ENCODE measurements around the gene PSMF1. TPM values are rescaled to one million over a fixed set of nuclear protein-coding genes. Genes with fewer than 3 reads are reported as not detected.

Gene PSMF1
- total and polyA plus RNA-seq, 4 donors = 43.6 to 126 (median 83.8) TPM

- Histone ChIP-seq H3K9ac (ENCODE audit: low read depth in 1 of 2, low read length in 2 of 2) (no peak overlapping the region), H3K27ac (ENCODE audit: low read depth in 1 of 2, low read length in 2 of 2) (no peak overlapping the region), H3K36me3 (ENCODE audit: control insufficient read depth in 4 of 4, insufficient read depth in 3 of 4, low read depth in 1 of 4, low read length in 3 of 4) (no peaks in the 10 kb centered on the region), H3K9me3 (ENCODE audit: control insufficient read depth in 4 of 4, low read length in 3 of 4) (no peaks in the 10 kb centered on the region), H3K4me3 (ENCODE audit: low read depth in 1 of 3, low read length in 3 of 3) (no peak overlapping the region), H3K27me3 (ENCODE audit: control insufficient read depth in 4 of 4, insufficient read depth in 4 of 4, low read length in 3 of 4) (no peaks in the 10 kb centered on the region), H3K4me1 (ENCODE audit: control insufficient read depth in 4 of 4, insufficient read depth in 4 of 4, low read length in 3 of 4) (no peaks in the 10 kb centered on the region)
- TF ChIP-seq HNF4G (IDR thresholded peaks at IDR 0.05) = no peak
- no peak for TF ChIP-seq FOXA2 (IDR thresholded peaks at IDR 0.05)
- TF ChIP-seq FOXA1 (IDR thresholded peaks at IDR 0.05) = no peak
- TF ChIP-seq CTCF (IDR thresholded peaks at IDR 0.05; ENCODE audit: low read depth, low read length, missing input control) = no peak
- no peak for TF ChIP-seq HNF4A (conservative IDR thresholded peaks at IDR 0.05)
- TF ChIP-seq MAX (IDR thresholded peaks at IDR 0.05) = no peak
- no peak for TF ChIP-seq JUND (IDR thresholded peaks at IDR 0.05)
- no peak for TF ChIP-seq ZBTB33 (IDR thresholded peaks at IDR 0.05)
- no peak for TF ChIP-seq REST (IDR thresholded peaks at IDR 0.05)
- no peak for TF ChIP-seq RXRA (IDR thresholded peaks at IDR 0.05)
- no peak for TF ChIP-seq YY1 (IDR thresholded peaks at IDR 0.05)
- TF ChIP-seq NR2F2 (IDR thresholded peaks at IDR 0.05) = no peak
- WGBS = 88% methylated on average over 2 of the region's 2 CpGs
- no peak for DNase-seq (ENCODE audit: low spot score)
These were observed 86.2 kb downstream of the PSMF1 start for GRCh38 chr20:1204576-1204975.

- Histone ChIP-seq H3K4me3 (ENCODE audit: low read depth in 1 of 3, low read length in 3 of 3) (no peak overlapping the region), H3K9me3 (ENCODE audit: control insufficient read depth in 4 of 4, low read length in 3 of 4) (no peaks in the 10 kb centered on the region), H3K36me3 (ENCODE audit: control insufficient read depth in 4 of 4, insufficient read depth in 3 of 4, low read depth in 1 of 4, low read length in 3 of 4) (no peaks in the 10 kb centered on the region), H3K4me1 (ENCODE audit: control insufficient read depth in 4 of 4, insufficient read depth in 4 of 4, low read length in 3 of 4) (no peaks in the 10 kb centered on the region), H3K27ac (ENCODE audit: low read depth in 1 of 2, low read length in 2 of 2) (no peak overlapping the region), H3K27me3 (ENCODE audit: control insufficient read depth in 4 of 4, insufficient read depth in 4 of 4, low read length in 3 of 4) (no peaks in the 10 kb centered on the region), H3K9ac (ENCODE audit: low read depth in 1 of 2, low read length in 2 of 2) (no peak overlapping the region)
- TF ChIP-seq RAD21 (IDR thresholded peaks at IDR 0.05) (no peak), SP1 (IDR thresholded peaks at IDR 0.05) (no peak), REST (IDR thresholded peaks at IDR 0.05) (no peak)
- 94% methylated on average over 8 of the region's 8 CpGs for WGBS
- DNase-seq (ENCODE audit: low spot score) = no peak
These were observed 87.4 kb downstream of the PSMF1 start for GRCh38 chr20:1205802-1206201.
